ENCODE data around the gene TUFM. TPM values are rescaled to one million over a fixed set of nuclear protein-coding genes. Genes with fewer than 3 reads are reported as not detected.
"Not testable (repeated sequence)": the region's sequence is repeated elsewhere in the genome, so short reads cannot be mapped to it uniquely, and the experiment has no call there.

TUFM gene
- total RNA-seq, 1 experiment from 2014 or later, result 147 TPM

DNA sequence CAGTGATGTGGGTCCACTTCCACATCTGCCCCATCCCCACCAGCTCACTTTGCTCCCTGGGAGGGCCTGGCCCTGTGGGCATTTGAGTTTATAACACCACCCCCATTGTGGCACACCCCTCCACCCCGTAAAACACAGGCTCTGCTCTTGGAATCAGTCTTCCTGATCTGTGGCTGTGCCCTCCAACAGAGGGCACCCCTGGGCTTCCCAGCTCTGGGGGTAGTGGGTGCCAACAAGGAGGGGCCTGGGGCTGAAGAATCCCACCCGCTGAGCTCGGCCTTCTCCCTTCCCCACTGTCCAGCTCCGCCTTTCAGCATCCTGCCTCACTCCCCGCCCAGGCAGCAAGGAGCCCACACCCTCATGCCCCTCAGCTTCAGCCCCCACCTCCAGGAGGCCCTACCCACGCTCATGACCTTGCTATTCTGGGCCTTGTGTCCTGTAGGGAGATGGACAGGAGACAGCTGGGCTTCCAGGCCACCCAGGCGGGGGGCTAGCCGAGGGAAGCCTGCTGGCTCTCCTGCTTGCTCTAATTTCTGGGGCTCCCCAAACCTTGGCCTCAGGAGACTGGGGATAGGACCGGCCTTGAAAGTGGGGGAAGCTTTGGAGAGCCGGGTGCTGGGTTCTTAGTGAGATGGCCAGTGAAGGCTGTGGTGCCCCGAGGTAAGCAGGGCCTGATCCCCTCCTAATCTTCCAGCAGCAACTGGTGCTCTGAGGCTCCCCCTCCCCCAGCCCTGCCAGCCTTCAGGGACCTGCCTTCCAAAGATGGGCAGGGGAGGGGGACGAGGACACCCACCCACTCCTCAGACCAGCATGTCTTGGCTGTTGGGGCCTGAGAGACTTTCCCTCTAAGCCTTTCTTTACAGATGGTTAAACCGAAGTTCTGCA lies 29.2 kb upstream of the TUFM start:
- peak; percentile 86 for DNase-seq (ENCODE audit: low read depth)

DNA sequence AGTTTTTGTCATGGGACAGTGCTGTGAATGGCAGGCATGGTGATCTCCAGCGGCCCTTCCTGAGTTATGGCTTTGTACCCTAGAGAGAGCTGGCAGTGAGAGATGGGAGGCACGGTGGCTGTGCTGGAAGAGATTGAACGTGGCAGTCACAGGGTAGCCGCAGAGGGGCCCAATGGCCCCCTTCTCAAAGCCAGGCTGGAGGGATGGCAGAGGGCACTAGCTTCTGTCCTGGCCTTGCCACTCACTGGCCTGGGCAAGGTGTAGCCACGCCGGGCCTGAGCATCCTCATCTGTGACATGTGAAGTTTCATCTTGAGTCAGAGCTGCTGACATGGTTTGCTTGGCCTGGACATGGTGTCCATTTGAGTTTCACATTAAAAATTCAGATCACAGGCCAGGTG lies 28.3 kb upstream of the TUFM start:
- no peak for DNase-seq (ENCODE audit: low read depth)

DNA sequence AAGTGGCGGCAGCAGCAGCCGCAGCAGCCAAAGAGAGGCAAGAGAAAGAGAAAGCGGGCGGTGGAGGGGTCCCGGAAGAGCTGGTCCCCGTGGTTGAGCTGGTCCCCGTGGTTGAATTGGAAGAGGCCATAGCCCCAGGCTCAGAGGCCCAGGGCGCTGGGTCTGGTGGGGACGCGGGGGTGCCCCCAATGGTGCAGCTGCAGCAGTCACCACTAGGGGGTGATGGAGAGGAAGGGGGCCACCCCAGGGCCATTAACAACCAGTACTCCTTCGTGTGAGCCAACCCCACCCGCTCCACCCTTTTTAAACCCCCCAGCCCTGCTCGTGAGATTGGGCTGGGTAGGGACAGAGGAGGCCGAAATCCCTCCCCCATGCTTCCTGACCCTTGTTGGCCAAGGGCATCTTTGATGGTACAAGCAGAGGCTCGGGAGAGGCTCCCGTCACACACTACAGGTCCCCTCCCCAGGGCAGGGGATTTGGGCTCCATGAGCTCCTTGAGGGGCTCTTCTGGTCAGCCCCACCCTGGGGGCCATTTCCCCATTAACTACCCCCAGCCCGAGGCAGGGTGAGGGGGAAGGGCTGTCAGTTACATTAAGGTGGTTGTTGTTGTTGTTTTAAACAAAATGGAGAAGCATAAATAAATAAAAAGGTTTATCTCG lies 27.5 kb upstream of the TUFM start:
- no peak for DNase-seq (ENCODE audit: low read depth)

DNA sequence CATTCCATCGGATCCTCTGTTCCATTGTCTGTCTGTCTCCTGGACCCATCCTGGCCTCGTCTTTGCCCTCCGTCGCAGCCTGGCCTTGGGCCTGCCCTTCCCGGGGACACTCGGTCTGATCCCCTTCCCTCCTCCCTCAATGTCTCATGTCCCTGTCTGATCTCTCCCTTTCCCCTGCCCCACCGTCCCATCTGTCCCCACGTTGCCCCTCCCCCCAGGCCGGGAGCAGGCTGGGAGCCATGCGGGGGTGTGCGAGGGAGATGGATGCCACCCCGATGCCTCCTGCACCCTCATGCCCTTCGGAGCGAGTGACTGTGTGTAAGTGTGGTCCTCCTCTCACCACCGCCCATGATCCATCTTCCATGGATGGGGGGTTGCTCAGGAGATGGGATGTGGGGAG lies 26.8 kb upstream of the TUFM start:
- DNase-seq (ENCODE audit: low read depth), result no peak

DNA sequence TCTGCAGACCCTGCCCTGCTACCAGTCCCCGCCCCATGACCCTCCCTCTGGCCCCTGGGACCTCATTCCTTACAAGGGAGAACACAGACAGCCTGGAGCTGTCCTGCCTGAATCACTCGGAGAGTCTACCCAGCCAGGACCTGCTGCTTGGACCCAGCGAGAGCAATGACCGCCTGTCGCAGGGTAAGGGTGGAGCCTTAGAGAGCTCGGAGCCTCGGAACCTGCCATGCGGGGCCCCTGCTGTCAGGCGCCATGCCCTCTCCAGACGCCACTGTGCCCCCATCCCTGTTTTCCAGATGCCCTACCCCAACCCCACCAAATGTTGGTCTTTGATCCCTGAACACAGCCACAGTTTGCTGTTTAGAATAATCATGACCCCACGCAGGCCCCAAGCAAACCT lies 23.1 kb upstream of the TUFM start:
- no peak for DNase-seq (ENCODE audit: low read depth)

DNA sequence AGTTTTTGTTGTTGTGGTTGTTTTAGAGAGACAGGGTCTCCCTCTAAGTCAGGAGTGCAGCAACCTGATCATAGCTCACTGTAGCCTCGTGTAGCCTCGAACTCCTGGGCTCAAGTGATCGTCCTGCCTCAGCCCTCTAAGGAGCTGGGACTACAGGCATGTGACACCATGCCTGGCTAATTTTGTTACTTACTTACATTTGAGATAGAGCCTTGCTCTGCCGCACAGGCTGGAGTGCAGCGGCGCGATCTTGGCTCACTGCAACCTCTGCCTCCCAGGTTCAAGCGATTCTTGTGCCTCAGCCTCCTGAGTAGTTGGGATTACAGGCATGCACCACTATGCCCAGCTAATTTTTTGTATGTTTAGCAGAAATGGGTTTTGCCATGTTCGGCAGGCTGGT lies 21.5 kb upstream of the TUFM start:
- DNase-seq (ENCODE audit: low read depth), result not testable (repeated sequence)

DNA sequence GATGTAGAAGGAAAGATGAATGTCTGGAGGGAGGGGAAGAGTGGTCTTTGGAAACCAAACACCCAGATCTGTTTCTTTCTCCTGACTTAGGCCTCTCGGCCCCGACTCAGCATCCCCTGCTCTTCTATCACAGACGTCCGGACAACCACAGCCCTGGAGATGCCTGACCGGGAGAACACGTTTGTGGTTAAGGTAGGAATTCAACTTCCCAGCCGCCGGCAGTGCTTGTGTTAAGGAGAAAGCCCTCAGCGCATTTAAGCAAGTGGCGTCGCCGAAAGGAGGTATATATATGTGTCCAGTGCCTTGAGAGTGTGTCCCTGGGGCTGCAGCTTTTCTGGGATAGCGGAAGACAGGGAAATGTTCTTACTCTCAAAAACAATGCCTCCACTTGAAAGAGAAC lies 21.1 kb upstream of the TUFM start:
- DNase-seq (ENCODE audit: low read depth), result no peak

DNA sequence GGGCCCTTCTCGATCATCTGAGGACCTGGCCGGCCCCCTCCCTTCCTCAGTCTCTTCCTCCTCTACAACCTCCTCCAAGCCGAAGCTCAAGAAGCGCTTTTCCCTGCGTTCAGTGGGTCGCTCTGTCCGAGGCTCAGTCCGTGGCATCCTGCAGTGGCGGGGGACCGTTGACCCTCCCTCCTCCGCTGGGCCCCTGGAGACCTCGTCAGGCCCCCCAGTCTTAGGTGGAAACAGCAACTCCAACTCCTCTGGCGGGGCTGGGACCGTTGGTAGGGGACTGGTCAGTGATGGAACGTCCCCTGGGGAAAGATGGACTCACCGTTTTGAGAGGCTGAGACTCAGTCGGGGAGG lies 20.3 kb upstream of the TUFM start:
- no peak for DNase-seq (ENCODE audit: low read depth)

DNA sequence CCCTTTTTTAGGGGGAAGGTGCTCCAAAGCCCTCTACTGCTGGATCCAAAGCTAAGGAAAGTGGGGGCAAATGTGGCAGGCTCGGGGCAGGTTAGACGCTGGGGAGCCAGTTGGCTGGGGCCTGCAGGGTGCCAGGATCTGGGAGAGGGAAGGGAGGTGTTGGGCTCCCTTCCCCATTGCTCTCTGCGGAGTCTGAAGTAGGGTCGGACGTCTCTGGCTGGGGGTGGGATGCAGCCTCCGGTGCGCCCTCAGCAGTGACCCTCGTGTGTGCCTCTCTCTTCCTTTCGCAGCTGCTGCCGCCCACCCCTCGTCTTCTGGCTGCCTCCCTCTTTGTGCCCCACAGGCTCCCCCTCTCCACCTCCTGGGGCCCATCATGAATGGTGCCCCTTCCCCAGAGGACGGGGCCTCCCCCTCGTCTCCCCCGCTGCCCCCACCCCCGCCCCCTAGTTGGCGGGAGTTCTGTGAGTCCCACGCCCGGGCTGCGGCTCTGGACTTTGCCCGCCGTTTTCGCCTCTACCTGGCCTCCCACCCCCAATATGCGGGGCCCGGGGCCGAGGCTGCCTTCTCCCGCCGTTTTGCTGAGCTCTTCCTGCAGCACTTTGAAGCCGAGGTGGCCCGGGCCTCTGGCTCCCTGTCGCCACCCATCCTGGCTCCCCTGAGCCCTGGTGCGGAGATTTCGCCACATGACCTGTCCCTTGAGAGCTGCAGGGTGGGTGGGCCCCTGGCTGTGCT lies 19.7 kb upstream of the TUFM start:
- DNase-seq (ENCODE audit: low read depth), result no peak

DNA sequence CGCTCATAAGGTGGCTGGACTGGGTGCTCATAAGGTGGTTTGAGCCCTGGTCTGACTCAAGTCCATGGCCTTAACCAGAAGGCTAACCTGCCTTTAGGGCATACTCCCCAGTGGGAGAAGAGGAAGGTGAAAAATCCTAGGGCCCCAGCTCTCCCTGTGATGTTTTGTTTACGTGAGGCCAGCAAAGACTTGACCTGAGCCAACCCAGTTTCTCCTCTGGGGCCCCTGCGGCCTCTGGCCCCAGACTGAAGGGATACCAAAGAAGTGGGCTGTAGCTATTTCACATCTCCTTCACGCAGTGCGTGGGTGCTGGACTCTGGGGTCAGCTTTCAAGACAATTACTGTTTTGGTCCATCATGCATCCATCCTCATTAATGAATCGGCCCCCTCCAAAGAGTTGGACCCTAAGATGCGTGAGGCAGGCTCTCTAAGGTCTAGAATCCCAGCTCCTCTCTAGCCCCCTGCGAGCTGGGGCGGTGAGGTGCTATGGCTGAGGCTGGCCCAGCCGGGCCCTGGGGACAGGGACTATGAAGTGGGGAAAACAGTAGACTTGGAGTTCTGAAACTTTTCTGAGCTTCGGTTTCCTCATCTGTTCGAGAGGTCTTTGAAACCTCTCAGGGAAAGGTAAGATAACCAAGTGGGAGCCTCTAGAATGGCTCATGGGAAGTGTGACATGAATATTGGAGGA lies 19.0 kb upstream of the TUFM start:
- DNase-seq (ENCODE audit: low read depth), result no peak

DNA sequence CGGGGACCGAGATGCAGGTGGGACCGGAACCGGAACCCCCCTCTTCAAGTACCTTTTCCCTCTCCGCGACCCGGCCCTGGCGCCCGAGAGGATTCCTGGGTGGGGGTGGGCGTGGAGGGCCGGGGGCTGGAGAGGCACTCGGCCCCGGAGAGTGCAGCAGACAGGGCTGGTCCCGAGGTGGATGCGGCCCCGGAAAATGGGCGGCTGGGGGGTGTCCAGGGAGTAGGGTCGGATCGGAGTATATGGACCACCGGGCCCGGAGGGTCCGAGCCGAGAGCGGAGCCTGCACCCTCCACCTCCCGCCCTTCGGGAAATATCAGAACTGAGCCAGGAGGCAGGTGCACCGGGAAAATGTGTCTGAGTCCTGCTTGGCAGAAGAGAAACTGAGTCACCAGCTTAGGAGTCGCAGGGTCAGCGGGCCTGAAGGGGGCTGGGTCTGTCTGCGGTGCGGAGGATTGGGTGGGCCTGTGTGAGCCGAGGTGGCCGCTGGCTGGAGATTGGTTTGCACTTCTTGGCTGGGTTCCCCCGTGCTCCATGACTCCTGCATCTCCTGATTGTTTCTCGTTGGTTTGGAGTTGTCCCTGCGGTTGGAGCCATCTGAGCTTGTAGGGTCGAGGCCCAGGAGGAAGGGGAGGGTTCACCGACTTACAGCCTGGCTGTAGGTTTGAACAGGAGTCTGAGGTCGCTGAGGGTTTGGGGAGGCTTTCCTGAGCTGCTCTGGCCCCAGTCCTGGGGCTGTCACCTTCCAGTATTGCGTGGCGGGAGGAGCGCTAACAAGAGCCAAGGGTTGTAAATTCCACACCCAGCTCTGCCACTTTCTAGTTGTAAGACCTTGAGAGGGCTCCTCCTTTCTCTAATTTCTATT lies 18.0 kb upstream of the TUFM start:
- no peak for DNase-seq (ENCODE audit: low read depth)

DNA sequence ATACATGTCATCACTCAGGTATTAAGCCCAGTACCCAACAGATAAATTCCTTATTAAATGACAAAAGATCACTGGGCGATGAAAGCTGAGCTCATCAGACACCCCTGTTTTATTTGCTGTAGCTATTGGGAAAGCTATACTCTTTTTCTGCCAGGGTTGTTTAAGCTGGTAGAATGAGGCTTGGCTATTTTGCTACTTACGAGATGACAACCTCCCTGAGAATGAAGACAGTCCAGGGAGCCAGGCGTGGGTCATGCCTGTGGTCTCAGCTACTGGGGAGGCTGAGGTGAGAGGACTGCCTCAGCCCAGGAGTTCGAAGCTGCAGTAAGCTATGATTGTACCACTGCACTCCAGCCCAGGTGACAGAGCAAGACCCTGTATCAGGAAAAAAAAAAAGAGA lies 13.2 kb upstream of the TUFM start:
- DNase-seq (ENCODE audit: low read depth), result no peak

DNA sequence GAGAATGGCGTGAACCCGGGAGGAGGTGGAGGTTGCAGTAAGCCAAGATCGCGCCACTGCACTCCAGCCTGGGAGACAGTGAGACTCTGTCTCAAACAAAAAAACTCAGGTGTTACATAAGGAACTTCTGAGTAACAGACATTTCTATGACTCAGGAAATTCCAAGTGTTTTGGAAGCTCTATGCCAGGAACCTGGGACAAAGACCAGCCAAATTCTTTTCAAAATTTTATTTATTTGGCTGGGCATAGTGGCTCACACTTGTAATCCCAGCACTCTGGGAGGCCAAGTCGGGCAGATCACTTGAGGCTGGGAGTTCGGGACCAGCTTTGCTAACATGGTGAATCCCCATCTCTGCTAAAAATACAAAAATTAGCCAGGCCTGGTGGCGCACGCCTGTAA lies 12.3 kb upstream of the TUFM start:
- DNase-seq (ENCODE audit: low read depth), result no peak

DNA sequence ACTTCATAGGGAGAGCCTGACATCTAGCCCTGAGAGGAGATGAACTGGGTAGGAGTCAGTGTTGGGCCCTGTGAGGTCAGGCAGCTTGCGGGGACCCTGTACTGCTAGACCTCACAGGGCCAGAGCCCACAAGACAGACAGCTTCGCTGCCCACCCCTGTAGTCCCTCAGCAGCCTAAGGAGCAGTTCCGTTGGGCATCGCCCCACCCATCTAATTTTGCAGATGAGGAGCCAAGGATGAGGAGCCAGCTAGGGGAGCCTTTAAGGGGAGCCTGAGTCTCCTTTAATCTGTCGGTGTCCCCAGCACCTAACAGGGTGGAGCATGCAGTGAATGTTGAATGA lies 755 bp upstream of the TUFM start:
- no peak for DNase-seq (ENCODE audit: low read depth)

DNA sequence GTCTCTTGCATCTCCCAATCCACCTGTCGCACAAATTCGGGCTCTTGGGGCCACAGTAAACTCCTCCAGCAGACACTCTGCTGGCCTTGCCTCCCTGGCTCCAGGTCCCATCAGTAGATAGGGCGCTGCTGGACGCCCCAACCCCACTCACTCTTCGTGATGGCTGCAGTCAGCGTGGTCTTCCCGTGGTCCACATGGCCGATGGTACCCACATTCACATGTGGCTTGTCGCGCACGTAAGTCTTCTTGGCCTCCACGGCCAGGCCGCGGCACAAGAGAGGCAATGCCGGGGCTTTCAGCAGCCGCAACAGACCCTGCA lies 428 bp downstream of the TUFM start:
- no peak for DNase-seq (ENCODE audit: low read depth)

DNA sequence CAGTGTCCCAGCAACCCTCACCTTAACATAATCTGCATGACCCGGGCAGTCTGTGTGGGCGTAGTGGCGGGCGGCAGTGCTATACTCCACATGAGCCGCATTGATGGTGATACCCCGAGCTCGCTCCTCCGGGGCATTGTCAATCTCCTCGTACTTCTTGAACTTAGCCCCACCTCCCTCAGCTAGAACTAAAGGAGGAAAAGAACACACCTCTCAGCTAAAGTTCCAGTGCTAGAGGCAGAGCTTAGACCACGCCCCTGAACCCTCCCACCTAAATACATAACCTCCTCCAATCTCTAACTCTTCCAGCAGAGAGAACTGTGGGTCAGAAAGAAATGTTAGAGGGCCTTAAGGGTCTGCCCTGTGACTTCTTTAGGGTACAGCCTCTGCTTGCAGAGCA lies 855 bp downstream of the TUFM start:
- peak; percentile 32 for DNase-seq (ENCODE audit: low read depth)

DNA sequence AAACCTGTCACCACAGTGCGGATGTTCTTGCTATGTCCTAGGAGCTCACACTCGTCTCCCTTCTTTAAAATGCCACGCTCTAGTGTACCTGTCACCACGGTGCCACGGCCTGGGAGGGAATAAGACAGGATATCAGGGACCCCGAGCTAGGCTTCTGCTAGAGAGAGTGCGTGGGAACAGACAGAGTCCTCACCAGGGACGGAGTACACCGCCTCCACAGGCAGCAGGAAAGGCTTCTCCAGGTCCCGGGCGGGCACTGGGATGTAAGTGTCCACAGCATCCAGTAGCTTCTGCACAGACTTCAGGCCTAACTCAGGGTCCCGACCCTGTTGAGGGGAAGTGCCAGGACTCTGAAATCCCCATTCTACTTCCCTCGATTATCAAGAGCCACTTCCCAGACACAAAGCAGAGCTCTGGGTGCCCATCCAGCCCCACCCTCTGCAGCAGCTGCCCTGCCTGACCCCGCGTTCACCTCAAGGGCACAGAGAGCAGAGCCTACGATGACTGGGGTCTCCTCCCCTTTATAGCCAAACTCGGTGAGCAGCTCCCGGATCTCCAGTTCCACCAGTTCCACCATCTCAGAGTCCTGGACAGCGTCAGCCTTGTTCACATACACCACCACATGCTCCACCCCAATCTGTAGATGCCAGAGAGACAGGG lies 1.8 kb downstream of the TUFM start:
- no peak for DNase-seq (ENCODE audit: low read depth)

DNA sequence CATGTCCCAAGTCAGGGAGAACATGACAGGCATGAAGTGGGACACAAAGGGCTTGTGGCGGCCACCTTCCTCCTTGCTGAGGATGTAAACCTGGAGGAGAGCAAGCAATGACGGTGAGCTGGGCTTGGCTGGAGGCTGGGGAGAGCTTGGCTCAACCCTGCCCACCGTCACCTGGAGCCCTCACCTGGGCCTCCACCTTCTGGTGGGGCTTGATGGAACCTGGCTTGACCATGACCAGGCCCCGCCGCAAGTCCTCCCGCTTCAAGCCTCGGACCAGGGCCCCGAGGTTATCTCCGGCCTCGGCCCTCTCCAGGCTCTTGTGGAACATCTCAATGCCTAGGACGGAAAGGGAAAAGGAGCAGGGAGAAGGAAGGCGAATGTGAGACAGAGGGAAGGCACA lies 2.4 kb downstream of the TUFM start:
- no peak for DNase-seq (ENCODE audit: low read depth)

DNA sequence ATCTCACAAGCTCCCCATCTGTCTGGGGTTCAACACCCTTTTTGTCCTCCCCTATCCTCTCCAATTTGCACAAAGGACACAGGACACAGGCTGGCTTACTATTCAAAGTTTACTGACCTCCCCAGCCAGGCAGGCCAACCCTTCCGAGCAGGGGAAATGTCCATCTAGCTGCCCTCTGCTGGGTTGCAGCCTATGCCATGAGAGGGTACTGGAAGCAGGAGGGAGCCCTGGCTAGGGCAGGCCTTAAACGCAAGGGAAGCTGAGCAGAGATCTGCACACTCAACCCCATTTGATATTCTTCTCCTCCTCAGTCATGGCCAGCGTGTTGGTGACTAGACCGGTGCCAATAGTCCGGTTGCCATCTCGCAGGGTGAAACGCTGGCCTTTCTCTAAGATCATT lies 3.5 kb downstream of the TUFM start:
- no peak for DNase-seq (ENCODE audit: low read depth)

DNA sequence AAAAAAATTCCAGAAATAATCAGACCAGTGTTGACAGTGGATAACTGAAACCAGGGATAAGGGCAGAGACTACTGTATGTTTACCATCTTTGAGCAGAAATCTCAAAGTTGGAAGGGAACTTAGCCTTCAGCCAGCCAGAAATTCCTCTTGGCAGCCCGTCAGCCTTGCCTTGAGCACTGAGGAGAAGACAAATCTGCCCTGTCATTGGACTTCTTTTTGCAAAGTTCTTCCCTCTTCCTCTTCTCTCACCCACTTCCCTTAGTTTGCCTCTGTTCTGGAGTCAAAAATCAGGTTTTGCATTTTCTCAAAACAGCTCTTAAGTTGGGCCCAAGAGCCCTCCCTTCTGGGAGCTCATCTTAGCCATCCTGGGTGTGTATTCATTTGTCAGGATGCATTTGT lies 6.2 kb downstream of the TUFM start:
- DNase-seq (ENCODE audit: low read depth), result no peak
